ENCODE data around the gene FMN2. TPM values are rescaled to one million over a fixed set of nuclear protein-coding genes. Genes with fewer than 3 reads are reported as not detected.

FMN2 gene
- total RNA-seq, 3 donors from 2014 or later (not counting 1 experiment from before 2014, with no cell fraction given): not detected

DNA sequence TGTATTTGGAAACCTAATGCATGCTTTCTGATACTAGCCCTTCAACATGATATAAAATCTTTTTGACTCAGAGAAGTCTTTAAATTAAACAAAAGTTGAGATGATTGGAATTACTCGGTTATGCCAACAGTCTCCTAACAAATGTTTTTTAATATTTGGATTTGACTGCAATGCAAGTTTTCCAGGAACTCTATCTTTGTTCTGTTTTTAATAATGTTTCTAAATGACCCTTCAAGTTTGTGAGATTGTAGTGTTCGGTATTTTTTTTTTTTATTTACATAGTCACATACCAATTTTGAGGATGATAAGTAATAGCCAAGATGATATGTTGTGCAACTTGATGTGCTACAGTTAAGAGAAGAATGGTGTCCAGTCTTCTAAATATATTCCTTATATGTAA, 258.0 kb downstream of the FMN2 start:
- H3K4me1 ChIP-seq (ENCODE audit: control insufficient read depth, insufficient read depth, low read length): no peaks in the 10 kb centered on the region
- ATAC-seq (no peak), DNase-seq (no peak)
- peaks cover 4 to 8% of the 10 kb centered on the region in 2 donors for H3K9me3 Mint-ChIP-seq
- H3K4me3 ChIP-seq (ENCODE audit: low read length): no peak overlapping the region
- no peaks in the 10 kb centered on the region for H3K36me3 Mint-ChIP-seq
- H3K27ac ChIP-seq (ENCODE audit: low read length): no peak overlapping the region
- WGBS (ENCODE audit: insufficient coverage): no CpG with 5 or more reads among the region's 2 CpGs
- no peaks in the 10 kb centered on the region for H3K27me3 ChIP-seq (ENCODE audit: control insufficient read depth, insufficient read depth, low read length)
- no peak for TF ChIP-seq CTCF (IDR thresholded peaks at IDR 0.05)
- intact Hi-C loops (cut with micrococcal nuclease): no loop called here
- H3K27me3 Mint-ChIP-seq (ENCODE audit: low read depth in 2 of 2): no peaks in the 10 kb centered on the region
- H3K27ac Mint-ChIP-seq: no peak overlapping the region
- no peaks in the 10 kb centered on the region for H3K4me1 Mint-ChIP-seq
- no peak overlapping the region for H3K4me3 Mint-ChIP-seq
- no peaks in the 10 kb centered on the region for H3K36me3 ChIP-seq (ENCODE audit: control insufficient read depth, insufficient read depth, low read length)
- no peaks in the 10 kb centered on the region for H3K9me3 ChIP-seq (ENCODE audit: control insufficient read depth, insufficient read depth, low read length)

GRCh38 chr1:240350910-240351331, 259.2 kb downstream of the FMN2 start:
- Mint-ChIP-seq H3K4me1 (no peaks in the 10 kb centered on the region), H3K9me3 (peaks cover 4 to 8% of the 10 kb centered on the region in 2 donors), H3K4me3 (no peak overlapping the region), H3K27me3 (ENCODE audit: low read depth in 2 of 2) (no peaks in the 10 kb centered on the region), H3K27ac (no peak overlapping the region), H3K36me3 (no peaks in the 10 kb centered on the region)
- no peak for ATAC-seq
- no peak for TF ChIP-seq CTCF (IDR thresholded peaks at IDR 0.05)
- H3K9me3 ChIP-seq (ENCODE audit: control insufficient read depth, insufficient read depth, low read length): no peaks in the 10 kb centered on the region
- H3K4me1 ChIP-seq (ENCODE audit: control insufficient read depth, insufficient read depth, low read length): no peaks in the 10 kb centered on the region
- WGBS (ENCODE audit: insufficient coverage): 89% methylated on average over 1 of the region's 1 CpG
- no peak overlapping the region for H3K4me3 ChIP-seq (ENCODE audit: low read length)
- no peak for DNase-seq
- H3K27me3 ChIP-seq (ENCODE audit: control insufficient read depth, insufficient read depth, low read length): no peaks in the 10 kb centered on the region
- no peaks in the 10 kb centered on the region for H3K36me3 ChIP-seq (ENCODE audit: control insufficient read depth, insufficient read depth, low read length)
- intact Hi-C loops (cut with micrococcal nuclease): no loop called here
- no peak overlapping the region for H3K27ac ChIP-seq (ENCODE audit: low read length)

GRCh38 chr1:240351690-240352089, 260.0 kb downstream of the FMN2 start:
- ATAC-seq (no peak), DNase-seq (no peak)
- 77% methylated on average over 1 of the region's 1 CpG for WGBS (ENCODE audit: insufficient coverage)
- intact Hi-C loops (cut with micrococcal nuclease): no loop called here
- Histone ChIP-seq H3K36me3 (ENCODE audit: control insufficient read depth, insufficient read depth, low read length) (no peaks in the 10 kb centered on the region), H3K27ac (ENCODE audit: low read length) (no peak overlapping the region), H3K27me3 (ENCODE audit: control insufficient read depth, insufficient read depth, low read length) (no peaks in the 10 kb centered on the region), H3K4me1 (ENCODE audit: control insufficient read depth, insufficient read depth, low read length) (no peaks in the 10 kb centered on the region), H3K4me3 (ENCODE audit: low read length) (no peak overlapping the region), H3K9me3 (ENCODE audit: control insufficient read depth, insufficient read depth, low read length) (no peaks in the 10 kb centered on the region)
- no peak for TF ChIP-seq CTCF (IDR thresholded peaks at IDR 0.05)
- H3K4me1 Mint-ChIP-seq: no peaks in the 10 kb centered on the region
- H3K27ac Mint-ChIP-seq: no peak overlapping the region
- peaks cover 4 to 8% of the 10 kb centered on the region in 2 donors for H3K9me3 Mint-ChIP-seq
- no peak overlapping the region for H3K4me3 Mint-ChIP-seq
- no peaks in the 10 kb centered on the region for H3K36me3 Mint-ChIP-seq
- no peaks in the 10 kb centered on the region for H3K27me3 Mint-ChIP-seq (ENCODE audit: low read depth in 2 of 2)

DNA sequence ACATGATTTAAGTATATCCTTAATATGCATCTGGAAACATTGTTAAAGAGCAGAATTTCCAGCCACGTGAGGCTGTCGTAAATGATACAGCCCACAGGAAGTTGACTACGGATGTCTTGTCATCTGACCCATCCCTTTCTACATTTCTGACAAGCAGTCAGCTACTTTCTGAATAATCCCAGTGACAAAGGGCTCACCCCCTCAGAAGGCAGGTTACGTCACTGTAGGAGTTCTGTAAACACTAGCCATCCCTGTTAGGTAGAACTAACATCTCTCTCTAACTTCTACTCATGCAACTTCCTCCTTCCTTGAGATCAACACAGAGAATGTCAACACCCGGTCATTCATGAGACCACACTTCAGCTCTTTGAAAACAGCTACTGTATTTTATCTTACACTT, 261.1 kb downstream of the FMN2 start:
- Histone ChIP-seq H3K9me3 (ENCODE audit: control insufficient read depth, insufficient read depth, low read length) (no peaks in the 10 kb centered on the region), H3K27ac (ENCODE audit: low read length) (no peak overlapping the region), H3K4me1 (ENCODE audit: control insufficient read depth, insufficient read depth, low read length) (no peaks in the 10 kb centered on the region), H3K4me3 (ENCODE audit: low read length) (no peak overlapping the region), H3K36me3 (ENCODE audit: control insufficient read depth, insufficient read depth, low read length) (no peaks in the 10 kb centered on the region), H3K27me3 (ENCODE audit: control insufficient read depth, insufficient read depth, low read length) (no peaks in the 10 kb centered on the region)
- Mint-ChIP-seq H3K9me3 (peaks cover 4 to 8% of the 10 kb centered on the region in 2 donors), H3K4me1 (no peaks in the 10 kb centered on the region), H3K36me3 (no peaks in the 10 kb centered on the region), H3K27ac (no peak overlapping the region), H3K4me3 (no peak overlapping the region), H3K27me3 (ENCODE audit: low read depth in 2 of 2) (no peaks in the 10 kb centered on the region)
- DNase-seq (no peak), ATAC-seq (no peak)
- WGBS (ENCODE audit: insufficient coverage): 49% methylated on average over 5 of the region's 5 CpGs
- intact Hi-C loops (cut with micrococcal nuclease): no loop called here
- no peak for TF ChIP-seq CTCF (IDR thresholded peaks at IDR 0.05)
